Measurements from ENCODE around the gene SPOP. TPM values are rescaled to one million over a fixed set of nuclear protein-coding genes. Genes with fewer than 3 reads are reported as not detected.

Gene SPOP
- total and polyA plus RNA-seq, 8 donors, result 14.2 to 42.3 (median 30.8) TPM

GRCh38 chr17:49595980-49596379 lies 81.9 kb downstream of the SPOP start:
- intact Hi-C loops (cut with DNase I), result no loop called here
- DNase-seq, result no peak
- H3K27me3 ChIP-seq, result no peaks in the 10 kb centered on the region
- no peaks in the 10 kb centered on the region for H3K4me1 ChIP-seq
- WGBS, 2 donors, result 77 to 78% methylated on average over 4 of the region's 4 CpGs
- no peak for ATAC-seq
- no peak overlapping the region for H3K4me3 ChIP-seq
- peaks cover 2 to 16% (median 11%) of the 10 kb centered on the region in 3 donors for H3K36me3 ChIP-seq
- no peaks in the 10 kb centered on the region for H3K9me3 ChIP-seq
- FAIRE-seq, result no peak
- TF ChIP-seq, protein P1, sequence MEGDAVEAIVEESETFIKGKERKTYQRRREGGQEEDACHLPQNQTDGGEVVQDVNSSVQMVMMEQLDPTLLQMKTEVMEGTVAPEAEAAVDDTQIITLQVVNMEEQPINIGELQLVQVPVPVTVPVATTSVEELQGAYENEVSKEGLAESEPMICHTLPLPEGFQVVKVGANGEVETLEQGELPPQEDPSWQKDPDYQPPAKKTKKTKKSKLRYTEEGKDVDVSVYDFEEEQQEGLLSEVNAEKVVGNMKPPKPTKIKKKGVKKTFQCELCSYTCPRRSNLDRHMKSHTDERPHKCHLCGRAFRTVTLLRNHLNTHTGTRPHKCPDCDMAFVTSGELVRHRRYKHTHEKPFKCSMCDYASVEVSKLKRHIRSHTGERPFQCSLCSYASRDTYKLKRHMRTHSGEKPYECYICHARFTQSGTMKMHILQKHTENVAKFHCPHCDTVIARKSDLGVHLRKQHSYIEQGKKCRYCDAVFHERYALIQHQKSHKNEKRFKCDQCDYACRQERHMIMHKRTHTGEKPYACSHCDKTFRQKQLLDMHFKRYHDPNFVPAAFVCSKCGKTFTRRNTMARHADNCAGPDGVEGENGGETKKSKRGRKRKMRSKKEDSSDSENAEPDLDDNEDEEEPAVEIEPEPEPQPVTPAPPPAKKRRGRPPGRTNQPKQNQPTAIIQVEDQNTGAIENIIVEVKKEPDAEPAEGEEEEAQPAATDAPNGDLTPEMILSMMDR (IDR thresholded peaks at IDR 0.05), result no peak
- no peak overlapping the region for H3K27ac ChIP-seq

GRCh38 chr17:49595328-49595727 lies 82.6 kb downstream of the SPOP start:
- no peaks in the 10 kb centered on the region for H3K9me3 ChIP-seq
- TF ChIP-seq, protein P1 (IDR thresholded peaks at IDR 0.05), result no peak
- no peaks in the 10 kb centered on the region for H3K4me1 ChIP-seq
- no peaks in the 10 kb centered on the region for H3K27me3 ChIP-seq
- 95% methylated on average over 4 of the region's 4 CpGs for WGBS, 2 donors
- ATAC-seq, result no peak
- peaks cover 2 to 11% (median 10%) of the 10 kb centered on the region in 3 donors for H3K36me3 ChIP-seq
- no peak for DNase-seq
- FAIRE-seq, result no peak
- no peak overlapping the region for H3K4me3 ChIP-seq
- H3K27ac ChIP-seq, result no peak overlapping the region
- intact Hi-C loops (cut with DNase I), result no loop called here

DNA sequence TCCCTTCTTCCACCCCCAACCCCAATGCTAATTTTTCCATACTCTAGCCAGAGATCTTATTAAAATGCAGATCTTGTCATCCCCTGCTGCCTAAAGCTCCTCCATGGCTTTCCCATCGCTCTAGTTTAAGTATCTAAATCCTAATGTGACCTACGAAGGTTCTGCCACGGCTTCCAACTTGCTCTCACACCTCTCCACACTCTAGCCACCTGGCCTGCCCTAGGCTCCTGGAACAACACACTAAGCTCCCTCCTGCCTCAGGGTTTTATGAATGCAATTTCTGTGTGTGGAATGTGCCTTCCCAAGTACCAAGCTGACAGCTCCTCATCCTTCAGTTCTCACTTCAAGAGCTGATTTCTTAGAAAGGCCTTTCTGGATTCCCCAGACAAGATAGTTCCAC lies 85.6 kb downstream of the SPOP start:
- no peak for DNase-seq
- Histone ChIP-seq H3K36me3 (peaks cover 0 to 4% (median 0%) of the 10 kb centered on the region in 3 donors), H3K27me3 (no peaks in the 10 kb centered on the region), H3K9me3 (no peaks in the 10 kb centered on the region), H3K4me3 (no peak overlapping the region), H3K27ac (no peak overlapping the region), H3K4me1 (no peaks in the 10 kb centered on the region)
- intact Hi-C loops (cut with DNase I), result no loop called here
- ATAC-seq, result no peak
- TF ChIP-seq, protein P1 (IDR thresholded peaks at IDR 0.05), result no peak
- no peak for FAIRE-seq
- 93 to 95% methylated on average over 3 of the region's 3 CpGs for WGBS, 2 donors

- ATAC-seq, result no peak
- Histone ChIP-seq H3K4me3 (no peak overlapping the region), H3K27ac (no peak overlapping the region), H3K4me1 (no peaks in the 10 kb centered on the region), H3K36me3 (peaks cover 0 to 2% (median 0%) of the 10 kb centered on the region in 3 donors), H3K27me3 (no peaks in the 10 kb centered on the region), H3K9me3 (no peaks in the 10 kb centered on the region)
- no peak for FAIRE-seq
- intact Hi-C loops (cut with DNase I), result no loop called here
- DNase-seq, result no peak
- 93 to 95% methylated on average over 4 of the region's 4 CpGs for WGBS, 2 donors
- TF ChIP-seq, protein P1 (IDR thresholded peaks at IDR 0.05), result no peak
Measured at GRCh38 chr17:49590874-49591273, 87.0 kb downstream of the SPOP start.

- Histone ChIP-seq H3K4me1 (no peaks in the 10 kb centered on the region), H3K4me3 (no peak overlapping the region), H3K27me3 (no peaks in the 10 kb centered on the region), H3K9me3 (no peaks in the 10 kb centered on the region), H3K36me3 (no peaks in the 10 kb centered on the region), H3K27ac (no peak overlapping the region)
- FAIRE-seq (no peak), ATAC-seq (no peak), DNase-seq (no peak)
- TF ChIP-seq, protein P1 (IDR thresholded peaks at IDR 0.05), result no peak
- intact Hi-C loops (cut with DNase I), result no loop called here
- WGBS, 2 donors, result 72 to 90% methylated on average over 2 of the region's 2 CpGs
Measured at GRCh38 chr17:49589577-49589927, 88.3 kb downstream of the SPOP start.
